Hepatic stellate cell (primary cell): ENCODE results near the gene TMEM126A.
A peak's percentile ranks its signal among the peaks of the same experiment; 100 is the strongest.
"Not testable (repeated sequence)": the region's sequence is repeated elsewhere in the genome, so short reads cannot be mapped to it uniquely, and the experiment has no call there.

Experiments used
- DNase-seq: peaks from one replicate; pipeline ENCODE4 v3.0.0; 2011; ENCODE audit warnings: low spot score

The TMEM126A gene

DNA sequence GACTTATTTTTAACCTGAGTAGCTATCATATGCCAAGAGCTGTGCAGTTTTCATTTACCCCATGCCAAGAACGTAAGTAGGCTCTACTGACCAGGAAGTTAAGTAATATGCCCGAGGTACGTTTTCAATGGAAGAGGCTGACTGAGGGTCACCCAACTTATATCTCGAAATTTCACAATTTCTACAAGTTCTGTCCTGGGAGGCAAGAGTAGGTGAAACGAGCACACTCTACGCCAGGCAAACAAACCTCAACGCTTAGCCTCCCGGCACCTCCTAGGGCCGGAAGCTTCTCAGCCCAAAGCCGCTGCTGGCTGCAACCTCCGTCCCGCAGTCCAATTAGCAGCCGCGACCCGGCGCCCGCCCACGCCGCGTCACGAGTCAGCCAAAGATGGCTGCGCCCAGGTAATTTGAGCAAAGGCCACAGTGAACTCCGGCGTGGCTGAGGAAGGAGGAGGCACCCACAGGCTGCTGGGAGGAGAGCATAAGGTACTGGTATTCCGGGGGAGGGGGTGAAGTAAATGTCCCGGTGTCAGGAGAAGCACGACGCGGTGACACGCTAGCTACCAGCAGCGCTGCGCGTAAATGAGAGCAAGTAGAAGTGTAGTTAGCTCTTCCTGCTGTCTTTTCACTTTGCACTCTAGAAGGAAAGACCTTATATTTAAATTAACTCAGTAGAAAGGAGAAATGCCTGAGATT lies at the start of gene TMEM126A:
Gene TMEM126A (plus strand): TSS at position 364 of the 696 bp plus-strand sequence. CDS start 2,289 bp downstream, outside the sequence.
- peak; percentile 72 for DNase-seq

DNA sequence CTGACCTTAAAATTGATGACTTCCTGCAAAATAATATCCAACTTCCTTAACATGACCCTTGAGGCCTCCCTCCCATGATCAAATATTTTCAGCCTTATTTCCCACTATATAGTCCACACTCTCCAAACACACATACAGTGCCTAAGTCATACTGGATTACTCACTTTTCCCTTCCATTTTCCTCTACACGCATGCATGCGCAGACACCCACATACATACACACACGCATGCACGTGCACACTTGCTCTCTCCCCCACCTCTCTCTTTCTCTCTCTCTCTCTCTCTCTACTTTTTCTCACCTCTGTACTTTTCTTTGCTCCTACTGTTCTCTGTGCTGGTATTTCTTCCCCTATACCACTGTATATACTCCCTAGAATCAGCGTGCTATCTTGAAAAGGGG lies 48.7 kb upstream of the TMEM126A start:
- no peak for DNase-seq

DNA sequence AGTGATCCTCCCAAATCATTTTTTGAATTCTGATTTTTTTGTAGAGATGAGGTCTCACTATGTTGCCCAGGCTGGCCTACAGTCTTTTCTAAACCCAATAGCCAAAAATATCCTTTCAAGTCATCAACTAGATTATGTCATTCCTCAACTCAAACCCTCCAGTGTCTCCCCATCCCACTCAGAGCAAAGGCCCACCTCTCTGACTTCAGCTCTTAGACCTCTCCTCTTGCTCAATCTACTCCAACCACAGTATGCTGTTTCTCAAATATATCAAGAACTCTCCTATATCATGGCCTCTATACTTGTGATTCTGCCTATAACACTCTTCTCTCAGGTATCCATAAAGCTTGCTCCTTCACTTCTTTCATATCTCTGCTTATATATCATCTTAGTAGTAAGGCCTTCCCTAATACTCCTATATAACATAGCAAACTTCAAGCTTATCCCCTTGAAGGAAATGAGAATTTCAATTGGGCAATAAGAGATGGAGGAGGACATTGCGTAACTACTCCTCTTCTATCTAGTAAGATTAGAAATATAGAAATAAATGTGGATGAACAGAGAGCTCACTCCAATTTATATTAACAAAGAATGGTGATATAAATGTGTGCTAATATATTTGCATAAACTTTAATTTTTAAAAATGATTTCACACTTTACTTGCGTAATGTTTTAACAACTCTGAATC lies 45.1 kb upstream of the TMEM126A start:
- DNase-seq: no peak

DNA sequence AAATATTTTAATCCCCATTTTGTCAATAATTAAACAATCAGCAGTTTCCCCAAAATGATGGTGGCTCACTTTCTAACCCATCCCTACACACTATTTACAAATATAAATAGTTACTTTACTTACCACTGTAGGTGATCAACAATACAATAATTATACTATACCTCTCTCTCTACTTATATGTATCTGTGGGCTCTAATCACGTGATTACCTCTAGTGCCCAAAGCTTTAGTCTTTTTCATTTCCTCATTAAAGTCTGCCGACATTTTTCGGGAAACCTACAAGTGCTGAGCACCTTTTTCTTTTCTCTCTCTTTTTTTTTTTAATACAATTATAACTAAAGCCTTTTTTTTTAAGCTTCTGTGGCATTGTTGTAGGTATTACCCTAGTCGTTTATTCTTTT lies 44.5 kb upstream of the TMEM126A start:
- no peak for DNase-seq

DNA sequence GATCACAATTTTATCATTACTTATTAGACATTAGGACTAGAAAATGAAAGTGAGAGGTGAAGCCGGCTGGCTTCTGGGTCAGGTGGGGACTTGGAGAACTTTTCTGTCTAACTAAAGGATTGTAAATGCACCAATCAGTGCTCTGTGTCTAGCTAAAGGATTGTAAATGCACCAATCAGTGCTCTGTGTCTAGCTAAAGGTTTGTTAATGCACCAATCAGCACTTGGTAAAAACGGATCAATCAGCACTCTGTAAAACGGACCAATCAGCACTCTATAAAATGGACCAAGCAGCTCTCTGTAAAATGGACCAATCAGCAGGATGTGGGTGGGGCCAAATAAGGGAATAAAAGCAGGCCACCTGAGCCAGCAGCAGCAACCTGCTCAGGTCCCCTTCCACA lies 41.5 kb upstream of the TMEM126A start:
- not testable (repeated sequence) for DNase-seq

DNA sequence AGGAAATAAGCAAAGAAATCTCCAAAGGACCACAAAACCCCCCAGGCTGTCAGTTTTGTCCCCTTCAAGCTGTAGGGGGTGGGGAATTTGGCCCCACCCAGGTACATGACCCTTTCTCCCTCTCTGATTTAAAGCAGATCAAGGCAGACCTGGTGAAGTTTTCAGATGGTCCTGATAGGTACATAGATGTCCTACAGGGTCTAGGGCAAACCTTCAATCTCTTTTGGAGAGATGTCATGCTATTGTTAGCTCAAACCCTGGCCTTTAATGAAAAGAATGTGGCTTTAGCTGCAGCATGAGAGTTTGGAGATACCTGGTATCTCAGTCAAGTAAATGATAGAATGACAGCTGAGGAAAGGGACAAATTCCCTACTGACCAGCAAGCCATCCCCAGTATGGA lies 39.1 kb upstream of the TMEM126A start:
- not testable (repeated sequence) for DNase-seq

DNA sequence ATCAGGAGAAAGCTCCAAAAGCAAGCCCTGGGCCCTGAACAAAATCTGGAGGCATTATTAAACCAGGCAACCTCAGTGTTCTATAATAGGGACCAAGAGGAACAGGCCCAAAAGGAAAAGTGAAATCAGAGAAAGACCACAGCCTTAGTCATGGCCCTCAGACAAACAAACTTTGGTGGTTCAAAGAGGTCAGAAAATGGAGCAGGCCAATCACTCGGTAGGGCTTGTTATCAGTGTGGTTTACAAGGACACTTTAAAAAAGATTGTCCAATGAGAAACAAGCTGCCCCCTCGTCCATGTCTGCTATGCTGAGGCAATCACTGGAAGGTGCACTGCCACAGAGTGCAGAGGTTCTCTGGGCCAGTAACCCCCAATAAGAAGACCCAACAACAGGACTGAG lies 38.5 kb upstream of the TMEM126A start:
- DNase-seq: not testable (repeated sequence)

DNA sequence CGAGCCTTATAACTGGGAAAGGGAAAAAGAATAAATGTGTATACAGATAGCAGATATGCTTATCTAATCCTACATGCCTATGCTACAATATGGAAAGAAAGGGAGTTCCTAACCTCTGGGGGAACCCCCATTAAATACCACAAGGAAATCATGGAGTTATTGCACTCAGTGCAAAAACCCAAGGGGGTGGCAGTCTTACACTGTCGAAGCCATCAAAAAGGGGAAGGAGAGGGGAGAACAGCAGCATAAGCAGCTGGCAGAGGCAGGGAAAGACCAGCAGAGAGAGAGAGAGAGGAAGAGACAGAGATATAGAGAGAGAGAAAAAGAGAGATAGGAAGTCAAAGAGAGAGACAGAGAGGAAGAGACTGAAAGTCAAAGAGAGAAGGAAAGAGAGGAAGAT lies 36.1 kb upstream of the TMEM126A start:
- not testable (repeated sequence) for DNase-seq

DNA sequence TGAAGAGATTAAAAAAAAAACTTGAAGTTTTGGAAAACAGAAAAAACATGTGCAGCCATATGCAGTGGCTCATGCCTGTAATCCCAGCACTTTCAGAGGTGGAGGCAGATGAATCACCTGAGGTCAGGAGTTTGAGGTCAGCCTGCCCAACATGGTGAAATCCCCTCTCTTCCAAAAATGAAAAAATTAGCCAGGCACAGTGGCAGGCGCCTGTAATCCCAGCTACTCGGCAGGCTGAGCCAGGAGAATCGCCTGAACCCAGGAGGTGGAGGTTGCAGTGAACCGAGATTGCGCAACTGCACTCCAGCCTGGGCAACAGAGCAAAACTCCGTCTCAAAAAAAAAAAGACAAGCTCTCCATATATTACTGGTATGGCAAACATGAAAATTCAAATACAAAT lies 28.3 kb upstream of the TMEM126A start:
- no peak for DNase-seq

DNA sequence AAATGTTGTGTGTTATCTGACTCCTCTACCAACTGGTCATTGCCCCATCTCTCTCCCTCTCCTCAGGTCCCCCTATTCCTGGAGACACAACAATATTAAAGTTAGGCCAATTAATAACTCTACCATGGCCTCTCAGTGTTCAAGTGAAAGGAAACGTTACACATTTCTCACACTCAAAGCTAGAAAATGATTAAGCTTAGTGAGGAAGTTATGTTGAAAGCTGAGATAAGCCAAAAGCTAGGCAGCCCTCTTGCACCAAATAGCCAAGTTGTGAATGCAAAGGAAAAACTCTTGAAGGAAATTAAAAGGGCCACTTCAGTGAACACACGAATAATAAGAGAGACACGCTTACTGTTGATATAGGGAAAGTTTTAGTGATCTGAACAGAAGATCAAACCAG lies 27.5 kb upstream of the TMEM126A start:
- no peak for DNase-seq

DNA sequence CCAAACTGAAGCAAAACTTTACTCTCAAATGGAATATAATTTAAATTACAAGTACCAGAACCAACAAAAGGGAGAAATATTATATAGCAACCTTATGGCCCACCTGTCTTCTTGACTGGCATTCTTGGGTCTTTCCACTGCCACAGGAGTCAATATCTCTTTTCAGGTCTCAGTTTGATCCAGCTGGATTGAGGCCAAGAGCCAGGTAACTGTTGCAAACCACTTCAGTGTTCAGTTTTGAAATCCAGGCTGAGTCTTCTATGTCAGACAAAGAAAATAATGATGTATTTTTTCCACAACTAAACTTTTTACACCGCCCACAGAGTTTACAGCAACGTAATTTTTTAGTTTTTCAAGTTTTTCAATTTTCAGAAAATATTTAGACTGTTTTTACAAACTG lies 21.3 kb upstream of the TMEM126A start:
- no peak for DNase-seq

DNA sequence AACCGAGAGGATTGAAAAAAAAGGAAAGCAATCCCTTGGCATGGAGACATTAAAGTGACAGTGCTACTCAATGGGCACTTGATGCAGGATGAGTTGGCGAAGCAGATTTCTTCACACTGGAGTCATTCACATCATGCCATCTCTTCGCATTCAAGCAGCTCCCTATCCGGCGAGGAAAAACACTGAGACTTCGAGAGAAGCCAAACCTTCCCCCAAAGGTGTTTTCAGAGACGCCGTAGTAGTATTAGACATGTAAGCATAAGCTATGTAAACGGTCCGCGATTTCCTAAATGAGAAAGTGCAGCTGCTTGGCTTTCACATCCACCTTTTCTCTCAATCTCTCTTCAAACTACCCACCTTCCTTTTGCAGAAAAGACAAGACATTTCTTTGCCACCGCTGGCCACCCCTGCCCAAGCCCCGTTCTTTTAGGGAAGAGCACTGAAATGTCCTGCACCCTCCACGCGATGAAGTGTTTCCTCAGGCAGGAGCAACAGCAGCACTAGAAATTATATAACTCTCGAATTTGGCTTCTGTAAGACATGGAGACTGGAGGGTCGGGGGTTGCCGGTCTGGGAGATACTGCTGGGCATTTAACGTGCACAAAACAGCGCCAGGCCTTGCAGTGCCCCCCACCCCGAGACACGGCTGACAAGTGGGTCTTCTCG lies 20.3 kb upstream of the TMEM126A start, which contains the start of gene DLG2:
Gene DLG2 (minus strand): TSS at position 13 of the 666 bp plus-strand sequence.
- DNase-seq: peak; percentile 14

DNA sequence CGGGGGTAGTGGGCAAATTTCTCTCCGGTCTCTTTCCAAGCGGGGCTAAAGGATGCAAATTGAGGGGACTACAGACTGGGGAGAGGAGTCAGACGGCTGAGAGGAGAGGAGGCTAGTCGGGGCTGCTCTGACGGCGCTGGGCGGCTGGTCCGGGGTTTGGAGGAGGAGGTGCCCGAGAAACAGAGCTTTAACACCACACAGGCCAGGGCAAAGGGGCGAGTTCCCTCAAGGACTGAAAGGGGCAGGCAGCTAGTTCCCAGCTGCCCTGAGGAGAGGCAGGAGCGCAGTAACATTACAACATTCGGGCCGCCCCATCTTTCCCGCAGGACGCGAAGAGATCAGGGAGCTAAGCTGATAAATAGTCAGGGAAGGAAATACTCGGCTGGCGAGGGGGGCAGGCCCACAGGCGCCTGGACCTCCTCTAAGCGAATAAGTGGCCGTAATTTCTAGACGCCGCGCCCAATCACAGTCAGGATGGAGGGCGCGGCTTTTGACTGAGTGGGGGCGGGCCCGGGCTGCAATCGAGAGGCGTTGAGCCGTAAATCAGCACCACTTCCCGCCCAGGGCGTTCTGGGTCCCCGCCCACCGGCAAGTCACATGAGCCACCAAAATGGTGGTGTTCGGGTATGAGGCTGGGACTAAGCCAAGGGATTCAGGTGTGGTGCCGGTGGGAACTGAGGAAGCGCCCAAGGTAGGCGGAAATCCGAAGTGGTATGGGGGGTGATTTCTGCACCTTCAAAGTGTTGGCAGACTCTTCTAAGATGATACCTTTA lies 19.6 kb upstream of the TMEM126A start, which contains the start of gene TMEM126B:
Gene TMEM126B (plus strand): TSS at position 596 of the 773 bp plus-strand sequence. CDS start 15 bp downstream, at position 611.
- DNase-seq: peak; percentile 82

DNA sequence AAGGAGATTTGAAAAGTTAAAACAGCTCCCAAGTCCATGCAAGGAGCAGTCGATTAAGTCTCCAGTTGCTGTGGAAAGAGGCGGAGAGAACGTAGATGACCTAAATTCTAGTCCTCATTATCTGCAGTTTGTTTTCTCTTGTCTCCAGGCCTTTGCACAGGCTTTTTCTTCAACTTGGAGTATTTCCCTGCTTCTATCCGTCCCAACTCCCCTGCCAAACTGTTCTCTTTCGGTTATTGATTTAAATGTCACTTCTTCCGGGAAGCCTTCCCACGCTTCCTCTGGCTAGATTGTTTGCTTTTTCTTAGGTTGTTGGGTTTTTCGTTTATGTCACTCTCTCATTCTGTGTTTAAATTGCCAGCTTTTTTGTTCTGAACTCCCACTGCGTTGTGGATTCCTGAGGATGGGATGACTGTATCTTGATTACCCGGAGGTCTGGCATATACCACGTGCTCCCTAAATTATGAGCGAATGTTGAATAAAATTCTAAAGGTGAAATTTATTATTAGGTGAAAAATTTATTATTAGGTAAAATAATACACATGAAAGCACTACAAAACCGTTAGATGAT lies 18.9 kb upstream of the TMEM126A start:
- no peak for DNase-seq

DNA sequence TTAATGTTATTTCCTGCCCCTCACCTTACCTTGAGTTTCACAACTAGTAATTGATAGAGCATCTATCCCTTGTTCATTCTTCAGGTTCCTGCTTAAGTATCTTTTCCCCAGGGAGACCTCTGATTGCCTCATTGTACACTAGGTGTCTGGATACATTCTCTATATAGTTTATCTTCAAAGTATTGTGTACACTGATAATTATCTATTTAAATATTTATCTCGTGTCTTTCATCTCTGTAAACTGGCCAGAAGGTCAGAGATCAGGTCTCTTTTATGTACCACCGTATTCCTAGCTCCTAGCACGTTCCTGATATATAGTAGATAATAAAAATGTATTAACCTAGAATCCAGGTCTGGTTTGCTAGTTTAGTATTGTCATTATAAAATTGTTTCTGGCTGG lies 13.0 kb upstream of the TMEM126A start:
- no peak for DNase-seq

DNA sequence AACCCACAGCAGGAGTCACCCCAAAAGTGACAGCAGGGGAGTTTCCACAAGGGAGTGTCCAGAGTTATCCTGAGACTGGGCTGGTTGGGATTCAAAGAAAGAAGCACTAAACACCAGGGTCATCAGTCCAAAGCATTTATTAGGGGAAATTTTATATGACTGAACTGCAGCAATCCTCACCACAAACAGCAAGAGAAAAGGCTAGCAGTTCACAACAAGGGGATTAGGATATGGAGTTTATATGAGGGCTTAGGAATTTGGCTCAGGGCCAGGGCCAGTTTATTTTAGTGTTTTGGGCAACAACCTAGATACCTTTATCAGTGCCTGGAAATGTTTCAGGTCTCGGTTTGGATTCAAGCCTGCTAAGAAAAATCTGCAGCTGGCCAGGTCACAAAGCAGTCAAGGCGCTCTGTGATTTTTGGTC lies 4.6 kb upstream of the TMEM126A start:
- no peak for DNase-seq

DNA sequence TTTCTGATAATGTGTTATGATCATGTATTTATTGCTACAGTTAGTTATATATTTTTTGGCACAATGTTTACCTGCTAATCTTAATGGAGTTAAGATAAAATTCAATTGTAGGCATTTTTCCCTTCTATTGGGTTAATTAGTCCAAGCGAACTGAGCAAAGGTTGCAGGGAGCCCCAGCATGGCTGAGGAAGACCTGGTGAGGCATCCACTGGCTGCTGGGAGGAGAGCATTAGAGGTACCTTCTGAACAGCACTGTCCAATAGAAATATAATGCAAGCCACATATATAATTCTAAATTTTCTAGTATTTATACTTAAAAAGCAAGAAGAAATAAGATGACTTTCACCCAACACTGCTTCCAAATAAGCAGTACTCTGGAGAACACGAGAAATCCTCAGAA lies 689 bp upstream of the TMEM126A start:
- DNase-seq: no peak

DNA sequence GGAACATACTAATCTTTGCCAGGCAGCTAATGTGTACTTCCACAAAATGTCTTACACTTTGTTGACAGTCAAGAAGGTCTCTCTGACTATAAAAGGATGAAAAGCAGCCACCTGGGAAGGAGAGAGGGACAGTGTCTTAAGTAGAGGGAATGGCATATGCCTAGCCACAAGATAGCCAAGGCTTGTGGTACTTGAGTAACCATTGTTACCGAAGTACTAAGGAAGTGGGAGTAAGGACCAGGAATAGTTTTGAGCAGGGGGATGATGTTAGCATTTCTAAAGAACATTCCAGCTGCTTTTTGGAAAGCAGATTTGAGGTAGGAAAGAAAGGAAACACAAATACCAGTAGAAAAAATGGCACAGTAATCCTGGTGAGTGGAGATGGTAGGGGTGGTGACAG lies 3.4 kb downstream of the TMEM126A start:
- DNase-seq: no peak

DNA sequence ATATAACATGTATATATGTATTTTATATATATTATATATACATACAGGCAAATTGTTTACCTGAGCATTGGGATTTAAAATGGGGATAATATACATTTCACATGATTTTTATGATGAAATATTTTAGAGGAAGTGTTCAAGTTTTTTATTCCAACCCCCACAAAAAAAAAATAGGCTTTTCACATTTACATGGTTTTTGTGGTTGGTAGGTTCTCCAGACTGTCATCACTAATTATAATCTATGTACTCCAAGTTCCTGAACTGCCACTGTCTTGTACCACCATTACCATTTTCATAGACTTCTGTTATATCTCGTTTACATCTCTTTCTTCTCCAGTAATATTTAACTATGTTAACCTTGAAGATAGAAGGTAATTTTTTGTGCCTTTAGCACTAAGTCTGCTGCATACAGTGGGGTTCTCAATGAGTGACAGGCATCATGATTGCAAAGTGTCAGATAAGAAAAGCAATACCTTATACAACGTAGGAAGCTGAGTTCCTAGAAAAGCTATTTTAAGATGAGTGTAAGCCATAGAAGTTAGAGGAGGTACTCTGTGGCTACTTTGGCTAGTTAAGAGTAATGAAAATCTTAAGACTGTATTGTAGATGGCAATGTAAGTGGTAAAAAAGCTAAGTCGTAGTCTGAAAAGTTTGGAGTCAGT lies 5.2 kb downstream of the TMEM126A start:
- no peak for DNase-seq

DNA sequence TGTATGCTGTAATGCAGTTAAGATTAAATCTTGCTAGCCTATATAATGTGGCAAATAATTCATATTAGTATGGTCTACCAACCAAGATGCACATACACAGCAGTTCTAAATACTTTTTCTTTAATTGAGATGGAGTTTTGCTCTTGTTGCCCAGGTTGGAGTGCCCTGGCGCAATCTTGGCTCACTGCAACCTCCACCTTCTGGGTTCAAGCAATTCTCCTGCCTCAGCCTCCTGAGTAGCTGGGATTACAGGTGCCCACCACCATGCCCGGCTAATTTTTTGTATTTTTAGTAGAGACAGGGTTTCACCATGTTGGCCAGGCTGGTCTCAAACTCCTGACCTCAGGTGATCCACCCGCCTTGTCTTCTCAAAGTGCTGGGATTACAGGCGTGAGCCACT lies 6.6 kb downstream of the TMEM126A start:
- not testable (repeated sequence) for DNase-seq

DNA sequence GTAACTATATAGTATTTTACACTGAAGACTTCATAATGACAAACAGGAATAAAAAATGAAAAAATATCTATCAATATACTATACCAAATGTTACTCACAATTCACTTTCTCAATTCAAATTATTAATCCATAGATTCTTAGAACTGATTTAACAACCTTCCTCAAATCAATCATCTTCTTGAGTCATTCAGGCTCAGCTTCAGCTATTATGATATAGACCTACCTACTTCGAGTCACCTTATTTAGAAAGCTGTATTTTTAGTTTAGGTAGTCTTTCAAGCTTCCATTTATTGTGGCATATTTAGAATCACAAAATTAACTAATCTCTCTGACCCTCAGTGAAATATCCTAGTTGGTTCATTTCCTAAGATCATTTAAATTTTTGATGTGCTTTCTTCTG lies 9.0 kb downstream of the TMEM126A start:
- no peak for DNase-seq
